NCI-H1930 (cell line): ENCODE results near the gene CLRN2.
"Not testable (repeated sequence)": the region's sequence is repeated elsewhere in the genome, so short reads cannot be mapped to it uniquely, and the experiment has no call there.

Source experiments
- DNase-seq, 2 experiments: peaks; one replicate each; lab custom pipeline; 2025; lab: John Stamatoyannopoulos, UW

The CLRN2 gene

DNA sequence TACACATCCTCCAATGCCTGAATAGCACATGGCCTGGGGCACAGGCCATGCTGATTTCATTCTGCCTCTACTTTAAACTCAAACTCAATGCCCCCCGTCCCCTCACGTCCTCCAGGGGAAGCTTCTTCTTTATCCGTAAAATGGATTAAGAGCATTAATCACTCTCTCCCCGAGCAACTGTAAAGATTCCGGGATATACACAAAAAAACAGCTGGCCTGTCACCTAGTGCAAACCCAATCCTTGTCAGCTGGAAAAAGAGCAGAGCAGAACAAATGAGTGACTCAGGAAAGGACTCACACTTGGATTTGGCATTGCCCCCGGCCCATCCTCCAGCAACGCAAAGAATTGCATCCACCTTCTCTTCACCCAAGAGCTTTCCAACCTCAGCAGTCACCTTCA, 10.9 kb upstream of the CLRN2 start:
- no peak for DNase-seq

DNA sequence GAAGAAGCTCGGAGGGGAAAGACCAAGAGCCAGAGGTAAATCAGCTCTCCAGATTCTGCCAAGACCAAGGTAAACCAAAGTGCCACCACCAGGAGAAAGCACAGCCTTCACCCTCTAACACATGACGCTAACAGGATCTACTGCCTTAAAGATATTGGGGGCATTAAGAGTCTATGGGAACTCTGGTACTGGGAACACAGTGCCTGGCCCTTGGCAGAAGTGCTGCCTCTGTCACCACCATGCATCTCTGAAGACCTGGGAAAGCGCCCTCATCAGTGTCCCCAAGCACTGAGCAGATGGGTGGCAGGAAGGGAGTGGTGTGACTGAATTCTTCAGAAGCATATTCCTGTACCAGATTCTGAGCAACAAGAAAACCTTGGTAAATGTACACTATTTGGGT, 4.4 kb upstream of the CLRN2 start:
- DNase-seq = no peak

DNA sequence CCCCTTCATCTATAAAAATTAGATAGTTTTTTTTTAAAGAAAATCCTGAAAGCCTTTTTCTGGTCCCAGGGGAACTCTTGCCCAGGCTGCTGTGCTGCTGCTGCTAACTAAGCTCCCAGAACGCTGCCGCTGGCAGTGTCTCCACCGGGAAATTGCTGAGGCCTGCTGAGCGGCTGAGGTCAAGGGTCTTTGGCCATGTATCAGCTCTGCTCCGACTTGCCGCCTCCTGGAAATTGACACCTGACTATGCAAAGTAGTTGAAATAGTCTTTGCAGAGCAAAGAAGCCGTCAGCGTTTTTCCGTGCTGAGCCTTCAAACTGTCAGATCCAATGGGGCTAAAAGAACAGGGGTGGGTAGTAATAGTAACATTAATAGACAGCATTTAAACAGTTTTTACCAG, 3.9 kb upstream of the CLRN2 start:
- no peak for DNase-seq

DNA sequence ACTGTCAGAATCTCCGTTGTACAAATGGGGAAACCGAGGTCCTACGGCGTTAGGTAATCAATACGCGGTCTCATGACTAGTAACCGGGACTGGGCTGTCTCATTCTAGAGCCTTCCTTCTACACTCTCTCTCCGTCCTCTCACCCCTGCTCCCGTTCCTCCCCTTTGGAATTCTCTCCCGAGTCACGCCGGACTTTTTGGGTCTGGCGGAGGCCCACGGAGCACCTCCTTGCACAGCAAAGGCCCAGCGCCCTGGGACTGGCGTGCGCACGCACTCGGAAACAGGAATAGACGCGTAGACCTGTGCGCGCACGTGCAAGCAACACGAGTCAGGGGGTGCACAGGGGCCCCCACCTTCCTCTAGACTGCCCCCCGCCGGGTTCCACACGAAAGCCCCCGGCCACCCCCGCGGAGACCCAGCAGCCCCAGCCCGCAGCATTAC, 3.4 kb upstream of the CLRN2 start:
- no peak for DNase-seq

DNA sequence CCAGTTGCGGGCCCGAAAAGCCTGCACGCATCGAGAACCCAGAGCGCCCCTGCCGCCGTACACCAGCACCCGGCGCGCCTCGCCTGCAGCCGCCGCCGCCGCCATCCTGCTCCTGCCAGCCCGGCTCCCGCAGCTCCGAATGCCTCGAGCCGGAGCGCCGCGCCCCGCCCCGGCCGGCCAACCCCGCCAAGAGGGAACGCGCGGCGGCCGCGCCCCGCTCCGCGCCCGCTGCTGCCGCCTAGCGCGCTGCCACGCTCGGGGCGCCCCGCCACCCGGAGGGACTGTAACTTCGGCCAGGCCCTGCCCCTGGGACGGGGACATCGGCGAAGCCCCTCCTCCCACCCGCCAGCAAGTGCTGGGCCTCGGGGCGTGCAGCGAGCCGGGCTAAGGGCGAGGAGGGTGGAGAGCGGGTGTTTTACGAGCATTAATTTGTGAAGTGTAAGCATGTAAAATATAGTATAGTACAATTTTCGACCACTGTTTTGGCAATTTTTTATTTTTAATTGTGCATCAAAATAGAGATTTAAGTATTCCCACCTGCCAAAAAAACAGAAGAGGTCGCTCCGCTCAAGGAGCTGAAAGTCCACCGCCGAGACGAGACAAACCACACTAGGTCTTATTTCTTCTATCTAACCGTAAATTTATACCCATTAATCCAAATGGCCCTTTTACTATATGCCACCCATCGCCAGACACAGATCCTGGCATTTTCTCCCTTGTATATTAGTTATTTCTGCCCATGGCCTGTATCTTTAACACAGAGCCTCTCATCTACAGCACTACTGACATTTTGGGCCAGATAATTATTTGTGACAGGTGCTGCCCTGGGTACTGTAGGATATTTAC, 2.8 kb upstream of the CLRN2 start, which contains the start of gene QDPR:
QDPR (minus strand) TSS at position 141 of the 846 bp plus-strand sequence; CDS start at position 105, 36 bp downstream.
- DNase-seq = peak; percentile 64 to 69

DNA sequence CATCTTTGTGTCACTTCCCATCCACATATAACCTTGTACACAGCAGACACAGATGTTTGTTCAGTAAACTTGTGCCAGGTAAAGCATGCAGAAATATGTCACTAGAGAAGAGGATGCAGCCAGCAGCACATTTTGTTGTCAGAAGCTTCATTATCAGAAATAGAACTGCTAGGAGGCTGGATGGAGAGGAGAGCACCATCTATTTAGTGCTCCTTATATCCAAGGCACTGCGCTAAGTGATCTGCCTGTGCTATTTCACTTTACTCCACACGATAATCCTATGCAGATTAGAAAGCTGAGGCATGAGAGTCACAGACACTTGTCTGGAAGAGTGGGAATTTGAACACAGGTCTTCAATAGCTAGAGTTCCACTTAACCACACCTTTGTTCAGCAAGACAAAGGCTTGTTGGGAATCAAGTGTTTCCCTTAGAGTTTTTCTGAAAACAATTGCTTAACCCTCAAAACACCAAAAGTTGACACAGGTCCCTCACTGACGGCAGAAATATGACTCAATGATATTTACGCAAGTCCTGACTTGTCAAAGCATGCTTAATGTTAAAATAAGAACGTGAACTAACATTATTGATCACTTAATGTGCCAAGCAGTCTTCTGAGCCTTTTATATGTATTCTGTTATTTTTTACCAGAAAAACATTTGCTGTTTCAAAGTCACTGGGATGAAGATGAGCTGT, 1.8 kb upstream of the CLRN2 start:
- no peak for DNase-seq

DNA sequence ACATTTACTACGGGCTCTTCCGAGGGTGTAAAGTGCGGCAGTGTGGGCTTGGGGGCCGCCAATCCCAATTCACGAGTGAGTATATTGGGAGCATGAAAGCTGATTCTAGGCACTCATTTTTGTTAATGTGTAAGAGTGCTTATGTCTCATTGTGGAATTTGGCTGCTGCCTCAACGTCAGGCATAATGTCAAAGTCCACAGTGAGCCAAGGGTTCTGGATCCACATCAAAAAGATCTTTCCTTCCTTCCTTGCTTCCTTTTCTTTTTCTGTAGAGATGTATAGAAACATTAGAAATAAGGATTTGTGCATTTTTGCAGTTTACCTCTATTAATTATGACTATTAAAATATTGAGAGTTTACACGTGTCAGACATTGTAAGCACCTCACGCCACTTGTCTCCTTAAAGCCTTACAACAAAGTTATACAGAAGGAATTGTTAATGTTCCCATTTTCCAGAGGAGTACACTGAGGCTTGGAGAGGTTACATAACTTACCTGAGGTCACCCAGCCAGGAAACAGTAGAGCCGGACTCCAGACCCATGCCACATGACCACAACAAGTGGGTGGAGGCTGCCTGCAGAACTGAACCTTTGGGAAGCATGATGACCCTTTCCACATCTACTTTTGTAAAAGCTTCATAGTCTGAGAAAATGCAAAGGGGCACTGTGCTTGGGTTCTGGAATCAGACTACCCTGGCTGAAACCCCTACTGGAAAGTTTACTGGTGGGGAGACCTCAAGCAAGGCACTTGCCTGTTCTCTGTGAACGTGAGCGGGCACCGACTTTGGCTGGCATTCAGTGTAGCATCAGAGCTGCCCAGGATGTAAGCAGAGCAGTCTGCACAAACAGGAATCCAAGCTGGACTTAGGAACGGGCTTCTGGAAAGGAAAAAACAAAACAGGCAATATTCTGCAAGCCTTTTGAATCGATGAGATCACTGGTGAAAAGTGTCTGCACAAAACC, 761 bp downstream of the CLRN2 start:
- no peak for DNase-seq

DNA sequence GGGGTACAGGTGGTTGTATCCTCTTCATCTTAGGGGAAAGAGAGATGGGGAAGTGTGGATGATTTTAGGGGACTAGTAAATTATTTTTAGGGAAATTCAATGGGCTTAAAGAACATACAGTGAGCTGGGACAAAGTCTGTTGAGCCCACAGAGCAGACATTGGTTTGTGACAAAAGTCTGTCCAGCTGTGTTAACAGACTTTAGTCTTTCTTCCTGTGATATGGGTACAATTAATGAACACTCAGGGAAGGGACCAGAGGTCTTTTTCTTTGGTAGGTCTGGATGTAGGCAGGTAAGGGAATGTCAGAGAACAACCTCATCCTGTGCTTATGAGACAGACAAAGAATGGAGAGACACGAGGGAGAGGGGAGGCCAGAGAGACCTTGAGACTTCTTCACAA, 2.0 kb downstream of the CLRN2 start:
- DNase-seq = no peak

DNA sequence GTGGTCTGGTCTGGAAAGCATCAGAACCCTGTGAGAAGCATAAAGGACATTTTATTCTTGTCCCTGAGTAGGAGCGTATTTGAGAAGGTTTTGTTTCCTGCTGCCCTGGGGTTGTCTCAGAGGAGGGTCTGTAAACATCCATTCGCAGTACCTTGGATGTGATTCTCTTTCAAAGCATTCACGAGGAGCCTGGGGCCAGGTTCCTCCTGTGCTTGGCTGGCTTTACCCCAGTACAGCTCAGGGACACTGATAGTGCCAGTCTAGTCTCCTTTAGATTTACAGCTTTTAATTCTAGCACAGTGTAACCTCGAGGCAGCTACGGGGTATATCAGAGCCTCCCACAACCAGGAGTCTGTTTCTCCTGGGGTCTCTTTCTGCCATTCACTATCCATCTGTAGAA, 2.7 kb downstream of the CLRN2 start:
- DNase-seq = no peak

DNA sequence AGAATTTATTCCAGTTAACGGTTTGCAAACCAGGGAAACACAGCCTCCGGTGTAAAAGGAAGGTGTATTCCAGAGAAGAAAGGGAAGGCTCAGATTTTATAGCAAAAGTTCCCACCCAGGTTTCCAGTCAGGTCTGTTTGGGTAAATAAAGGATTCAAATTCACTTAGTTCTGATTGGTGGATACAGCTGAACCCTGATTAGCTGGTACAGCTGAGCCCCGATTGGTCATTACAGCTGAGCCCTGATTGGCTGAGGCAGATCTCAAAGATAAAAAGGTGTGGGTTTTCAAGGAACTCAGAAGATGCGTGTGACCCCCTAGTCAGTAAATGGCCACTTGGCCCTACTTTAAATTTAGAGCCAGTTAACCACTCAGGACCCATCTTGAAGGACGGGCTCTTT, 6.6 kb downstream of the CLRN2 start:
- DNase-seq = no peak

DNA sequence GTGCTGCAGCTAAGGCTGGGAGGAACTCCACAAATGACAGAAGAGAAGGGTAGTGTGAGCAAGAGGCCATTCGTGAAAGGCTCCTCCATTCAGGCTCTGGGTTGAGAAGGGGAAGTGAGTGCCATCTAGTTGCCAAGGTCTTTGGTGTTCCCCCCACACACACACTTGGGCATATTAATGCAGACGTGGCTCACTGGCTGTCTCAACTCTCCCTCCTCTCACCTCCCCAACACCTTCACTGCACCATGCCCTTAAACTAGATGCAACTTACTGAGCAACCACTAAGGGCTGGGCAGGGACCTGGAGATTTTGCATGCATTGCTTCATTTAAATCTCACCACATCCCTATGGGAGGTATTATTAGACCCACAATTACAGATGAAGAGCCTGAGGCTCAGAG, 8.7 kb downstream of the CLRN2 start:
- no peak for DNase-seq

DNA sequence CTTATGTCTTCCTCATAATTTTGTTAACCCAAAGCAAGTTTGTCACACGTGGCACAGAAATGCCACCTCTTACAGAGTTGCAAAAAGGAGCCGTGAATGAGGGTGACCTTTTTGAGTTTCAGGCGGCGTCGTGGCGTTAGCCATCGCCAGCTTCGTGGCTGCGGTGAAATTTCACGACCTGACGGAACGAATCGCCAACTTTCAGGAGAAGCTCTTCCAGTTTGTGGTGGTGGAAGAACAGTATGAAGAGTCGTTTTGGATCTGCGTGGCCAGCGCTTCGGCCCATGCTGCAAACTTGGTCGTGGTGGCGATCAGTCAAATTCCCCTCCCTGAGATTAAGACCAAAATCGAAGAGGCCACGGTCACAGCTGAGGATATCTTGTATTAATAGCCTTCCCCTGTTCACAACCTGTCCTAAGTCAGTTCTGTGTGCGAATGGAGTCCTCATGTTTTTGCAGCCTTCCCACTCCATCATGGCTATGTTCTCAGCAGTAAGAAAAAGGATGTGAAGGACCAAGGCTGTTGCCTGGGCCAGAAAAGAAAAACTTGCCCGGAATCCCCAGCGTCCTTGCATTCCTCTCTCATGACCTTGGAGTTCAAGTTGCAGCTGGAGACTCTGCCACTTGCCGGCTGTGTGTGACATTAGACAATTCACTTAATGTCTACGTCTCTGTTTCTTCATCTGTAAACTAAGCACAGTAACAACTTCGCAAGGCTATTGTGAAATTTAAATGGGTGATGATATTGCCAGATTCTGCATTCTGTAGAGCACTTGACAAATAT, 11.9 kb downstream of the CLRN2 start:
- no peak for DNase-seq

DNA sequence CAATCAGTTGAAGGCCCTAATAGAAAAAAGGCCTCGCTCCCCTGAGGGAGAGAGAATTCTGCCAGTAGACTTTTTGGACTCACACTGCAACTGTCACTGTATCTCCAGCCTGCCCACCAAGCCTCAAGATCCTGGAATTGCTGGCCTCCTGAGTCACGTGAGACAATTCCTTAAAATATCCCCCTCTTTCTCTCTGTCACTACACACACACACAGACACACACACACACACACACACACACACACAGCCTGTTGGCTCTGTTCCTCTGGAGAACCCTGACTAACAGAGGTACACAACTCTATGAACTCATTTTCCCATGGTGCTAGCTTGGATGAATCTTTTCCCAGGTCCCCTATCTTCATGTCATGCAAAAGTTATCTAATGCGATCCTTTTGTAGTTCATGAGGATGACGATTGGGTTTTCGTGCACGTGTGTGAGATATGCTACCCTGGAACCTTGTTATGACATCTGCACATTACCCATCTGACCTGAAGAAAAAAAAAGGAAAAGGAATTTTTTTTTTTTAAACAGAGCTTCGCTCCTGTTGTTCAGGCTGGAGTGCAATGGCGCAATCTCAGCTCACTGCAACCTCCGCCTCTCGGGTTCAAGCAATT, 13.7 kb downstream of the CLRN2 start:
- DNase-seq = no peak

DNA sequence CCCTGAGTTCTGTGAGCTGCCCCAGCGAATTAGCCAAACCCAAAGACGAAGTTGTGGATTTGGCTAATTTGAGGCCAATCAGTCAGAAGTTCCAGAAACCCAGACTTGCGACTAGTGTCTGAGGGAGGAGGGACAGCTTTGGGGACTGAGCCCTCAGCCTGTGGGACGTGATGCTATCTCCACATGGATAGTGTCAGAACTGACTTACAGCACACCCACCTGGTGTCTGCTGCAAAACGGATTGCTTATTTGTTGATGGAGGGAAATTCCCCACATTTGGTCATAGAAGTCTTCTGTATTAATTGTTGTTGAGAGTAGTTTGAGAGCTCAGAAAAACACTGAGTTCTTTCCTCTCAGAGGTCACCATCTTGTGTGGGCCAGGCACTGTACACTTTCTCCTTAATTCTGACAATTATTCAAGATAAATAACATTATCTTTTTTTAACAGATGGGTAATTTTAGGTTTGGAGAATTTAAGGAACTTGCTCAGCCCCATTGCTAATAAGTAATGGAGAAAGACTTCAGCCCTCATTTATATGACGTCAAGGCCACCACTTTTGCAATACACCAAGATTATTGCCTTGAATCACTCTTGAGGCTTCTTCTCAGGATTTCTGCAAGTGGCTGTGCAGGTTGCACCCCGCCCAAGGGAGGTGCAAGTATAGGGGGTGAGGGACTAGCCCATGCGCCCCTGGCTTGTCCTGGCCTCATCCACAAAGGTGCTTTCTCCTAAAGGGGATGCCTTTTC, 16.7 kb downstream of the CLRN2 start:
- no peak for DNase-seq

DNA sequence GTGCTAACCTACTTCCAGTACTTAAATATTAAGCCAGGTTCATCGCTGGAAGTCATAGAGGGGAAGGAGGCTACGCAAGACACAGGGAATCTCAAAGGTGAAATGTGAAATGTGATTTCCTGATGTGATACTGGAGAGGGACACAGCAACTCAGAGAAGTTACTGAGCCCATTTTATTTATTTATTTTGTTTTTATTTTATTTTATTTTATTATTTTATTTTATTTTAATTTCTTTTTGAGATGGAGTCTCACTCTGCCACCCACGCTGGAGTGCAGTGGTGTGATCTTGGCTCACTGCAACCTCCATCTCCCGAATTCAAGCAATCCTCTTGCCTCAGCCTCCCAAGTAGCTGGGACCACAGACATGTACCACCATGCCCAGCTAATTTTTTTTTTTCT, 19.7 kb downstream of the CLRN2 start:
- no peak for DNase-seq

DNA sequence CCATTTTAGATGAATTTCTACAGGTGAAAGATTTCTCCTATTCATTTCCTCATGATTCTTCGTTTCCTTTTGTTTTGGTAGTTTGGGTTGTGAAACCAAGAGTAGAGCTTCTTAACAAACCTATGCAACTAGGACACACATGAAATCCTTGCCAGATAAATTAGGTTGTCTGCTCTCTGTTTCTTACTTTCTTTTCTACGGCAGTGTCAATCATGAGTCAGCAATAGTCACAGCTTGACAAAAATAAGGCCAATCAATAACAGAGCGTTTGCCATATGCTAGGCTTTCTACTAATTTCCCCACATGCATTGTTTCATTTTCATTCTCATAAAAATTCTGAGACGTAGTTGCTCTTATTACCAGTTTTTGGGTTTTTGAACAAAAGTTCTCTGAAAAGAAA, 20.3 kb downstream of the CLRN2 start:
- no peak for DNase-seq

DNA sequence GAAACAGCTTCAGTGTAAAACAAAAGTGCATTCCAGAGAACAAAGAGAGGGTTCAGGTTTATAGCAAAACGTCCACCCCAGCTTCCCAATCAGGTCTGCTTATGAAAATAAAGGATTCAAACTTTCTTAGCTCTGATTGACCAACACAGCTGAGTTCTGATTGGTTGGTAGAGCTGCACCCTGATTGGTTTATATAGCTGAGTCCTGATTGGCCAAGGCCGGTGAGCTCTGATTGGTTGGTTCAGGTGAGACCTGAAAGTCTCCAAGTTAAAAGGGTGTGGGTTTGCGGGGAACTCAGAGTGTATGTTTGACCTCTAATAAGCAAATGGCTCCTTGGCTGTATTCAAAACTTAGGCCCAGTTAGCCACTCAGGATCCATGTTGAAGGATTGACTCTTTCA, 20.9 kb downstream of the CLRN2 start:
- DNase-seq = no peak

DNA sequence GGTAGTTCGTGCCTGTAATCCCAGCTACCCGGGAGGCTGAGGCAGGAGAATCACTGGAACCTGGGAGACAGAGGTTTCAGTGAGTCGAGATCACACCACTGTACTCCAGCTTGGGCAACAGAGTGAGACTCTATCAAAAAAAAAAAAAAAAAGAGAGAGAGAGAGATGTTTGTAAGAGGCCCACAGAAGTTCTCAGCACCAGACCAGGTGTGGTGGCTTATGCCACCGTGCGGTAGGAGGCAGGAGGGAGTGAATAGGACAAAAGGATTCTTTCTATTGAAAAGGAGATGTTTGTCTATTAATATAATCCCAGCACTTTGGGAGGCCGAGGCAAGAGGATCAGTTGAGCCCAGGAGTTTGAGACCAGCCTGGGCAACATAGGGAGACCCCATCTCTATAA, 22.1 kb downstream of the CLRN2 start:
- not testable (repeated sequence) for DNase-seq

DNA sequence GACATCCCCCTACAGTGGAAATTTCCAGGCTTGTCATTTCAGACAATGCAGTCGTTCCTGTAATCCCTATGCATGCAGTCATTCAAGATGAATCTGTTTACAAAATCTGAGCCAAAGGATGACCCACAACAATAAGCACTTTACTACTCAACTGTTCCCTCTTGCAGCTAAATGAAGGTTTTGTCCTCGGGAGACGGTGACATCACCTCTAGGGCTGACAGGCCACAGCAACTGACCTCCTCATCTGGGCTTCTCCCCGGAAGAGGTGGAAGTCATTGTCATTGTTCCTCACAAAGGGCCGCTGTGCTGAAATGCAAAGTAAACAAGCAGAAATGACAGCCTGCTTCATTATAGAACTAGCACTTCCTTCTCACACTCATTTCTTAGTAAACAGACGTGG, 29.2 kb downstream of the CLRN2 start:
- DNase-seq = peak; percentile 53 to 58

DNA sequence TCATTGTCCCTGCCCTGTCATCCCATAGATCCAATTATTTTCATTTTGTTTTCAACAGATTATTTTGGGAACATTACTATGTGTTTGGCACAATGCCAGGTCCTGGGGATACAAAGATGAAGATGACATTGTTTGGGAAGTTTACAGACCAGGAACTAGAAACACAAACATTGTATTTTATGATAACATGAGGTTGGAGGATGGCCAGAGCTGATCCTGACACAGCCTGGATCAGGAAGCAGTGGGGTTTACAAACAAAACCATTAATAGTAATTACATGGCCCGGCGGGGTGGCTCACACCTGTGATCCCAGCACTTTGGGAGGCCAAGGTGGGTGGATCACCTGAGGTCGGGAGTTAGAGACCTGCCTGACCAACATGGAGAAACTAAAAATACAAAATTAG, 29.9 kb downstream of the CLRN2 start:
- DNase-seq = peak; percentile 51 to 68
